Right ventricle myocardium inferior (tissue), 1 donor: ENCODE results near the gene SURF4. TPM values are rescaled to one million over a fixed set of nuclear protein-coding genes. Genes with fewer than 3 reads are reported as not detected.
"Not testable (repeated sequence)": the region's sequence is repeated elsewhere in the genome, so short reads cannot be mapped to it uniquely, and the experiment has no call there.

ENCODE experiments used
- ATAC-seq: fragments of 200-7000 bp; cut with Tn5 transposase; one replicate; pipeline ENCODE4 v1.9.1; 2020; ENCODE audit warnings: mild to moderate bottlenecking, moderate library complexity
- DNase-seq: peaks from one replicate; pipeline ENCODE4 v3.0.0; 2021; ENCODE audit errors: missing footprints
- intact Hi-C: fragments of 100-400 bp; cut with DNase I; formaldehyde crosslinking; loops from one replicate; pipeline ENCODE4 v1.11.0; 2022
- total RNA-seq: library from RNA; stranded (reverse); fragmentation: NEBNext Ultra II Directional; extraction: Animal tissue kit (Norgen Biotek cat#: 25700); gene quantifications from one replicate; pipeline ENCODE4 v1.2.1, GENCODE V29; 2021
- donor health status: DM: no; HTN: yes; CAD: no; lungs with severe emphysema.

SURF4 gene
- total RNA-seq, 1 donor from 2014 or later = 68.4 TPM

GRCh38 chr9:133346021-133346785 is 29.7 kb downstream of the SURF4 start:
- intact Hi-C loops = no loop called here
- ATAC-seq (no peak), DNase-seq (no peak)

GRCh38 chr9:133345596-133345995 is 30.3 kb downstream of the SURF4 start:
- intact Hi-C loops = no loop called here

GRCh38 chr9:133344979-133345378 is 30.9 kb downstream of the SURF4 start:
- no peak for ATAC-seq
- no peak for DNase-seq
- intact Hi-C loops = no loop called here

More at GRCh38 chr9:133345596-133345995, 30.3 kb downstream of the SURF4 start:
- ATAC-seq (no peak), DNase-seq (no peak)

GRCh38 chr9:133344071-133344470 is 31.8 kb downstream of the SURF4 start:
- intact Hi-C loops = no loop called here
- DNase-seq (no peak), ATAC-seq (no peak)

GRCh38 chr9:133342570-133342969 is 33.3 kb downstream of the SURF4 start:
- ATAC-seq = no peak
- DNase-seq = no peak
- intact Hi-C loops = no loop called here

- intact Hi-C loops = no loop called here
- no peak for DNase-seq
- no peak for ATAC-seq
Observed at GRCh38 chr9:133342069-133342406, 33.8 kb downstream of the SURF4 start.

- DNase-seq = peak; percentile 91
- intact Hi-C loops = no loop called here
- ATAC-seq = peak; percentile 58
Observed at GRCh38 chr9:133341369-133342068, 34.3 kb downstream of the SURF4 start.

GRCh38 chr9:133340916-133341315 is 34.9 kb downstream of the SURF4 start:
- ATAC-seq = no peak
- intact Hi-C loops = no loop called here
- DNase-seq = no peak

GRCh38 chr9:133340256-133340655 is 35.6 kb downstream of the SURF4 start:
- no peak for DNase-seq
- intact Hi-C loops = no loop called here
- no peak for ATAC-seq

GRCh38 chr9:133339641-133340040 is 36.2 kb downstream of the SURF4 start:
- ATAC-seq (no peak), DNase-seq (no peak)
- intact Hi-C loops = loop anchor here (5.0 kb wide), 1 partner anchor 38 kb away; the partner anchor contains the start of genes STKLD1 and SURF4

GRCh38 chr9:133335924-133336811 is 39.7 kb downstream of the SURF4 start, which contains the start of gene SURF6:
Gene SURF6 (minus strand): TSS chr9:133336188. CDS start chr9:133336132, 56 bp downstream.
- intact Hi-C loops = loop anchor here (1.0 to 5.0 kb wide), 2 partner anchors 11 to 41 kb away; partner anchors contain the start of genes STKLD1 and SURF4
- ATAC-seq (peak; percentile 94), DNase-seq (peak; percentile 97)

GRCh38 chr9:133334888-133335287 is 41.0 kb downstream of the SURF4 start:
- intact Hi-C loops = loop anchor here (5.0 kb wide), 1 partner anchor 42 kb away; the partner anchor contains the start of genes STKLD1 and SURF4
- ATAC-seq, DNase-seq: not testable (repeated sequence)

GRCh38 chr9:133334161-133334560 is 41.7 kb downstream of the SURF4 start:
- no peak for DNase-seq
- intact Hi-C loops = no loop called here

GRCh38 chr9:133333566-133333965 is 42.3 kb downstream of the SURF4 start:
- intact Hi-C loops = no loop called here
- no peak for DNase-seq
- ATAC-seq = no peak

More at GRCh38 chr9:133334161-133334560, 41.7 kb downstream of the SURF4 start:
- ATAC-seq = no peak

GRCh38 chr9:133333011-133333410 is 42.8 kb downstream of the SURF4 start:
- ATAC-seq (no peak), DNase-seq (no peak)
- intact Hi-C loops = no loop called here

- DNase-seq = no peak
- intact Hi-C loops = no loop called here
Observed at GRCh38 chr9:133332381-133332730, 43.5 kb downstream of the SURF4 start.

GRCh38 chr9:133331641-133332380 is 44.0 kb downstream of the SURF4 start:
- no peak for DNase-seq
- intact Hi-C loops = no loop called here
- no peak for ATAC-seq

More at GRCh38 chr9:133332381-133332730, 43.5 kb downstream of the SURF4 start:
- ATAC-seq = no peak

GRCh38 chr9:133331221-133331620 is 44.6 kb downstream of the SURF4 start:
- DNase-seq (no peak), ATAC-seq (no peak)
- intact Hi-C loops = no loop called here
